Measurements from ENCODE around the gene PTPA. TPM values are rescaled to one million over a fixed set of nuclear protein-coding genes. Genes with fewer than 3 reads are reported as not detected.

PTPA gene
- total RNA-seq, 1 donor from 2014 or later: 144 TPM

GRCh38 chr9:129166623-129167557 is 55.7 kb downstream of the PTPA start:
- Mint-ChIP-seq H3K4me1 (peaks cover 29% of the 10 kb centered on the region), H3K36me3 (ENCODE audit: low read depth) (no peaks in the 10 kb centered on the region), H3K27ac (ENCODE audit: unreplicated experiment) (peak overlapping the region; percentile 81), H3K27me3 (ENCODE audit: low read depth) (peaks cover 2% of the 10 kb centered on the region), H3K9me3 (no peaks in the 10 kb centered on the region), H3K4me3 (no peak overlapping the region)
- TF ChIP-seq CTCF (conservative IDR thresholded peaks at IDR 0.05): no peak
- DNase-seq (ENCODE audit: low read depth, low spot score): no peak

- H3K4me1 Mint-ChIP-seq: peaks cover 34% of the 10 kb centered on the region
- DNase-seq (ENCODE audit: low read depth, low spot score): no peak
These were observed 59.0 kb downstream of the PTPA start for GRCh38 chr9:129170229-129170628.

GRCh38 chr9:129171993-129172751 is 61.0 kb downstream of the PTPA start:
- H3K4me3 Mint-ChIP-seq: peak overlapping the region; percentile 79
- no peak overlapping the region for H3K27ac Mint-ChIP-seq (ENCODE audit: unreplicated experiment)
- peaks cover 7% of the 10 kb centered on the region for H3K27me3 Mint-ChIP-seq (ENCODE audit: low read depth)
- no peak for TF ChIP-seq CTCF (conservative IDR thresholded peaks at IDR 0.05)
- DNase-seq (ENCODE audit: low read depth, low spot score): no peak
- H3K4me1 Mint-ChIP-seq: peaks cover 31% of the 10 kb centered on the region
- no peaks in the 10 kb centered on the region for H3K36me3 Mint-ChIP-seq (ENCODE audit: low read depth)
- H3K9me3 Mint-ChIP-seq: no peaks in the 10 kb centered on the region

More at GRCh38 chr9:129170229-129170628, 59.0 kb downstream of the PTPA start:
- H3K36me3 Mint-ChIP-seq (ENCODE audit: low read depth): no peaks in the 10 kb centered on the region
- H3K9me3 Mint-ChIP-seq: no peaks in the 10 kb centered on the region
- H3K27ac Mint-ChIP-seq (ENCODE audit: unreplicated experiment): no peak overlapping the region
- TF ChIP-seq CTCF (conservative IDR thresholded peaks at IDR 0.05): no peak
- peak overlapping the region; percentile 15 for H3K4me3 Mint-ChIP-seq
- peaks cover 7% of the 10 kb centered on the region for H3K27me3 Mint-ChIP-seq (ENCODE audit: low read depth)

GRCh38 chr9:129172816-129173215 is 61.6 kb downstream of the PTPA start:
- H3K4me1 Mint-ChIP-seq: peaks cover 25% of the 10 kb centered on the region
- peak overlapping the region; percentile 79 for H3K4me3 Mint-ChIP-seq
- no peak for DNase-seq (ENCODE audit: low read depth, low spot score)
- H3K27ac Mint-ChIP-seq (ENCODE audit: unreplicated experiment): no peak overlapping the region
- H3K9me3 Mint-ChIP-seq: no peaks in the 10 kb centered on the region
- no peak for TF ChIP-seq CTCF (conservative IDR thresholded peaks at IDR 0.05)
- H3K36me3 Mint-ChIP-seq (ENCODE audit: low read depth): no peaks in the 10 kb centered on the region
- H3K27me3 Mint-ChIP-seq (ENCODE audit: low read depth): peaks cover 7% of the 10 kb centered on the region

GRCh38 chr9:129173296-129174101 is 62.3 kb downstream of the PTPA start:
- Mint-ChIP-seq H3K36me3 (ENCODE audit: low read depth) (no peaks in the 10 kb centered on the region), H3K4me1 (peaks cover 20% of the 10 kb centered on the region), H3K27me3 (ENCODE audit: low read depth) (peaks cover 7% of the 10 kb centered on the region), H3K27ac (ENCODE audit: unreplicated experiment) (peak overlapping the region; percentile 53), H3K4me3 (peak overlapping the region; percentile 88), H3K9me3 (no peaks in the 10 kb centered on the region)
- no peak for TF ChIP-seq CTCF (conservative IDR thresholded peaks at IDR 0.05)
- DNase-seq (ENCODE audit: low read depth, low spot score): no peak

All from neural crest cell (in vitro differentiated cells).